ENCODE results near the gene INPP5E. TPM values are rescaled to one million over a fixed set of nuclear protein-coding genes. Genes with fewer than 3 reads are reported as not detected.

The INPP5E gene
- total and polyA plus RNA-seq, 10 donors: 7.8 to 25.3 (median 17.3) TPM

- intact Hi-C loops (cut with DNase I; ENCODE audit: low total_unique reads): no loop called here
- TF ChIP-seq POLR2AphosphoS5 (IDR thresholded peaks at IDR 0.05): peak; percentile 41 to 75 (median 55)
- TF ChIP-seq CTCF (IDR thresholded peaks at IDR 0.05 in 8 of 11, conservative IDR thresholded peaks at IDR 0.05 in 3 of 11): no peak
- TF ChIP-seq POLR2A (IDR thresholded peaks at IDR 0.05): no peak
- 79 to 87% (median 83%) methylated on average over 25 to 28 of the region's 28 CpGs for WGBS, 5 donors
- H3K4me3 ChIP-seq: no peak overlapping the region
- no peaks in the 10 kb centered on the region for H3K27me3 ChIP-seq (replicated peaks in 1 of 7)
- no peaks in the 10 kb centered on the region for H3K9me3 ChIP-seq
- peaks cover 0 to 34% (median 14%) of the 10 kb centered on the region in 6 donors for H3K4me1 ChIP-seq
- H3K36me3 ChIP-seq: peaks cover 3 to 100% (median 98%) of the 10 kb centered on the region in 6 donors
- peak overlapping the region in 7 of 8 donors; percentile 33 to 55 (median 41) for H3K27ac ChIP-seq
- DNase-seq: no peak
Observed at GRCh38 chr9:136472640-136473353, 33.2 kb upstream of the INPP5E start.

- H3K9me3 ChIP-seq: no peaks in the 10 kb centered on the region
- peak in 1 of 3 donors; percentile 53 for TF ChIP-seq POLR2AphosphoS5 (IDR thresholded peaks at IDR 0.05)
- no peak for TF ChIP-seq CTCF (IDR thresholded peaks at IDR 0.05 in 8 of 11, conservative IDR thresholded peaks at IDR 0.05 in 3 of 11)
- no peak for TF ChIP-seq POLR2A (IDR thresholded peaks at IDR 0.05)
- no peak for DNase-seq
- H3K36me3 ChIP-seq: peaks cover 8 to 100% (median 99%) of the 10 kb centered on the region in 6 donors
- WGBS, 5 donors: 90 to 96% (median 93%) methylated on average over 18 to 19 of the region's 19 CpGs
- peaks cover 0 to 31% (median 12%) of the 10 kb centered on the region in 6 donors for H3K4me1 ChIP-seq
- H3K27me3 ChIP-seq (replicated peaks in 1 of 7): no peaks in the 10 kb centered on the region
- intact Hi-C loops (cut with DNase I; ENCODE audit: low total_unique reads): no loop called here
- H3K27ac ChIP-seq: peak overlapping the region in 6 of 8 donors; percentile 33 to 55 (median 43)
- no peak overlapping the region for H3K4me3 ChIP-seq
Observed at GRCh38 chr9:136471802-136472487, 32.3 kb upstream of the INPP5E start.

DNA sequence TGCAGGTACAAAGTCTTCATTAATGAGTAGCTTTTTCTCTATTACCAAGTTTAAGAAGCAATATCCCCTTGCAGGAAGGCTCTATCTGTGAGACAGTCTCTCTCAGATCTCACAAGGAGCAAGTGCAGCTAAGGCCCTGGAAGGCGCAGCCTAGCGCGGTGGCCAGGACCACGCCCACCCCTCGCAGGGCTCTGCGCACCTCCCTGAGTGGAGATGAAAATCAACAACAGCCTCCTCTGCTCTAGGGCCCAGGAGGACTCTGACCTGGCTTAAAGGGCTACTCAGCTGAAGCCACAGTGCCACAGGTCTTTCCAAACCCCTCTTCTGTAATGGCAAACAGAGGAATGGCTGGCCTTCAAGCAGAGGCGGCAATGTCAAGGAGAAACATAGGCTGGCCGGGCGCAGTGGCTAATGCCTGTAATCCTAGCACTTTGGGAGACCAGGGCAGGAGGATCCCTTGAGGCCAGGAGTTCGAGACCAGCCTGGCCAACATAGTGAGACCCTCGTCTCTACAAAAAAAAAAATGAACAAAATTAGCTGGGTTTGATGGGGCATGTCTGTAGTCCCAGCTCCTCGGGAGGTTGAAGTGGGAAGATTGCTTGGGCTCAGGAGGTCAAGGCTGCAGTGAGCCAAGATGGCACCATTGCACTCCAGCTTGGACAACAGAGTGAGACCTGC is 31.3 kb upstream of the INPP5E start:
- Histone ChIP-seq H3K9me3 (no peaks in the 10 kb centered on the region), H3K4me1 (peaks cover 0 to 31% (median 12%) of the 10 kb centered on the region in 6 donors), H3K36me3 (peaks cover 9 to 100% (median 99%) of the 10 kb centered on the region in 6 donors), H3K27ac (no peak overlapping the region), H3K27me3 (replicated peaks in 1 of 7) (no peaks in the 10 kb centered on the region), H3K4me3 (no peak overlapping the region)
- no peak for DNase-seq
- no peak for TF ChIP-seq POLR2A (IDR thresholded peaks at IDR 0.05)
- TF ChIP-seq POLR2AphosphoS5 (IDR thresholded peaks at IDR 0.05): peak in 1 of 3 donors; percentile 34
- 91 to 97% (median 93%) methylated on average over 12 of the region's 12 CpGs for WGBS, 5 donors
- intact Hi-C loops (cut with DNase I; ENCODE audit: low total_unique reads): no loop called here

DNA sequence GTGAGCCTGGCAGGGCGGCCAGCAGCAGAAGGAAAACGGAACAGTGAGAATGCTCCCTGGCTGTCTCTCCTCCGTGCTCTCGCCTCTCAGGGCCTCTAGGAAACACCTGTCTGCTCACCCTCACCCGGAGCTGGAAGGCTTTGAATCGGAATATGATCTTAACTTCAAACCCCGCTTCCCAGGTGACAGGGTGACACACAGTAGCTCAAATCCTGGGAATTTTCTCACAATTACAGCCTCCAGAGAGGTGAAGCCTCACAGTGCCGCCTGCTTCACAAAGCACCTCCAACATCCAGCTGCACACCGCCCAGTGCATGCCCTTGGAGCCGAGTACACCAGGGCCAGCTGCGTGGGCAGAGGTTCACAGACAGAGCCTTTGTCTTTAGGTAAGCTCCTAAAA is 30.7 kb upstream of the INPP5E start:
- DNase-seq: no peak
- TF ChIP-seq CTCF (IDR thresholded peaks at IDR 0.05 in 8 of 11, conservative IDR thresholded peaks at IDR 0.05 in 3 of 11) (no peak), POLR2AphosphoS5 (IDR thresholded peaks at IDR 0.05) (no peak)
- Histone ChIP-seq H3K4me3 (no peak overlapping the region), H3K9me3 (no peaks in the 10 kb centered on the region), H3K27ac (no peak overlapping the region), H3K27me3 (replicated peaks in 1 of 7) (no peaks in the 10 kb centered on the region), H3K36me3 (peaks cover 11 to 100% (median 99%) of the 10 kb centered on the region in 6 donors), H3K4me1 (peaks cover 0 to 31% (median 12%) of the 10 kb centered on the region in 6 donors)
- 88 to 96% (median 94%) methylated on average over 8 to 11 of the region's 11 CpGs for WGBS, 5 donors
- intact Hi-C loops (cut with DNase I; ENCODE audit: low total_unique reads): no loop called here
